Osteocyte (in vitro differentiated cells): ENCODE results near the gene BTRC. TPM values are rescaled to one million over a fixed set of nuclear protein-coding genes. Genes with fewer than 3 reads are reported as not detected.
"Not testable (repeated sequence)": the region's sequence is repeated elsewhere in the genome, so short reads cannot be mapped to it uniquely, and the experiment has no call there.

Experiments used
- DNase-seq: peaks from one replicate; pipeline ENCODE4 v3.0.0; 2021; ENCODE audit warnings: mixed read lengths; ENCODE audit not compliant: unreplicated experiment; ENCODE audit errors: extremely low spot score
- H3K27ac Mint-ChIP-seq: one replicate; pipeline ENCODE4 v1.8.0; 2021; ENCODE audit warnings: mild to moderate bottlenecking, mixed read lengths; ENCODE audit not compliant: unreplicated experiment
- H3K27me3 Mint-ChIP-seq: one replicate; pipeline ENCODE4 v1.8.0; 2021; ENCODE audit warnings: mixed read lengths; ENCODE audit not compliant: unreplicated experiment
- H3K36me3 Mint-ChIP-seq: one replicate; pipeline ENCODE4 v1.8.0; 2021; ENCODE audit warnings: mixed read lengths; ENCODE audit not compliant: unreplicated experiment
- H3K4me1 Mint-ChIP-seq: one replicate; pipeline ENCODE4 v1.8.0; 2021; ENCODE audit warnings: mixed read lengths; ENCODE audit not compliant: unreplicated experiment
- H3K4me3 Mint-ChIP-seq: one replicate; pipeline ENCODE4 v1.8.0; 2021; ENCODE audit warnings: mild to moderate bottlenecking, moderate library complexity, mixed read lengths; ENCODE audit not compliant: unreplicated experiment
- H3K9me3 Mint-ChIP-seq: one replicate; pipeline ENCODE4 v1.8.0; 2021; ENCODE audit warnings: mixed read lengths; ENCODE audit not compliant: unreplicated experiment
- CTCF ChIP-seq: fragments of 200-600 bp; sonication (generic); IDR thresholded peaks from 2 replicates; pipeline ENCODE4 v1.5.0; 2021; ENCODE audit warnings: antibody characterized with exemption, mild to moderate bottlenecking, moderate library complexity
- total RNA-seq: library from RNA; stranded (reverse); gene quantifications from 2 replicates; pipeline ENCODE4 v1.2.1, GENCODE V29; 2021

BTRC gene
- total RNA-seq, 1 donor from 2014 or later: 28.9 TPM

GRCh38 chr10:101580486-101581399, 226.8 kb downstream of the BTRC start:
- no peak for TF ChIP-seq CTCF
- no peaks in the 10 kb centered on the region for H3K27me3 Mint-ChIP-seq
- H3K27ac Mint-ChIP-seq: no peak overlapping the region
- H3K36me3 Mint-ChIP-seq: peaks cover 5% of the 10 kb centered on the region
- H3K4me1 Mint-ChIP-seq: no peaks in the 10 kb centered on the region
- H3K9me3 Mint-ChIP-seq: no peaks in the 10 kb centered on the region
- no peak for DNase-seq
- H3K4me3 Mint-ChIP-seq: no peak overlapping the region

GRCh38 chr10:101585841-101586240, 231.9 kb downstream of the BTRC start:
- no peak overlapping the region for H3K27ac Mint-ChIP-seq
- peak overlapping the region; percentile 30 for H3K4me3 Mint-ChIP-seq
- peaks cover 2% of the 10 kb centered on the region for H3K36me3 Mint-ChIP-seq
- H3K4me1 Mint-ChIP-seq: peaks cover 16% of the 10 kb centered on the region
- no peaks in the 10 kb centered on the region for H3K9me3 Mint-ChIP-seq
- no peaks in the 10 kb centered on the region for H3K27me3 Mint-ChIP-seq
- TF ChIP-seq CTCF: no peak
- no peak for DNase-seq

- peaks cover 2% of the 10 kb centered on the region for H3K36me3 Mint-ChIP-seq
- H3K9me3 Mint-ChIP-seq: no peaks in the 10 kb centered on the region
- peak within 1 kb of the TSS; percentile 91 for H3K4me3 Mint-ChIP-seq
- DNase-seq: peak; percentile 97
- TF ChIP-seq CTCF: no peak
- peak within 1 kb of the TSS; percentile 73 for H3K27ac Mint-ChIP-seq
- H3K27me3 Mint-ChIP-seq: no peaks in the 10 kb centered on the region
- H3K4me1 Mint-ChIP-seq: peaks cover 16% of the 10 kb centered on the region
Measured at GRCh38 chr10:101587725-101588653, 234.0 kb downstream of the BTRC start, which contains the start of the genes DPCD and POLL. DPCD (plus strand) TSS chr10:101588321; CDS start chr10:101588337, 16 bp downstream. POLL (minus strand) TSS chr10:101588257; CDS start chr10:101587360, 897 bp downstream.

GRCh38 chr10:101588879-101589278, 234.9 kb downstream of the BTRC start:
- H3K4me3 Mint-ChIP-seq: peak overlapping the region; percentile 91
- H3K27ac Mint-ChIP-seq: peak overlapping the region; percentile 27

GRCh38 chr10:101593331-101593730, 239.4 kb downstream of the BTRC start:
- not testable (repeated sequence) for DNase-seq, H3K4me3 Mint-ChIP-seq, H3K4me1 Mint-ChIP-seq, H3K36me3 Mint-ChIP-seq, H3K27me3 Mint-ChIP-seq, H3K9me3 Mint-ChIP-seq, H3K27ac Mint-ChIP-seq

More at GRCh38 chr10:101588879-101589278, 234.9 kb downstream of the BTRC start:
- H3K27me3 Mint-ChIP-seq: no peaks in the 10 kb centered on the region
- no peak for TF ChIP-seq CTCF
- peaks cover 16% of the 10 kb centered on the region for H3K4me1 Mint-ChIP-seq
- no peak for DNase-seq
- H3K36me3 Mint-ChIP-seq: peaks cover 2% of the 10 kb centered on the region
- no peaks in the 10 kb centered on the region for H3K9me3 Mint-ChIP-seq
